ENCODE results near the gene HSPA4L. TPM values are rescaled to one million over a fixed set of nuclear protein-coding genes. Genes with fewer than 3 reads are reported as not detected.

The HSPA4L gene
- total and polyA plus RNA-seq, 2 donors (not counting 1 experiment from before 2014, with no cell fraction given), result not detected

DNA sequence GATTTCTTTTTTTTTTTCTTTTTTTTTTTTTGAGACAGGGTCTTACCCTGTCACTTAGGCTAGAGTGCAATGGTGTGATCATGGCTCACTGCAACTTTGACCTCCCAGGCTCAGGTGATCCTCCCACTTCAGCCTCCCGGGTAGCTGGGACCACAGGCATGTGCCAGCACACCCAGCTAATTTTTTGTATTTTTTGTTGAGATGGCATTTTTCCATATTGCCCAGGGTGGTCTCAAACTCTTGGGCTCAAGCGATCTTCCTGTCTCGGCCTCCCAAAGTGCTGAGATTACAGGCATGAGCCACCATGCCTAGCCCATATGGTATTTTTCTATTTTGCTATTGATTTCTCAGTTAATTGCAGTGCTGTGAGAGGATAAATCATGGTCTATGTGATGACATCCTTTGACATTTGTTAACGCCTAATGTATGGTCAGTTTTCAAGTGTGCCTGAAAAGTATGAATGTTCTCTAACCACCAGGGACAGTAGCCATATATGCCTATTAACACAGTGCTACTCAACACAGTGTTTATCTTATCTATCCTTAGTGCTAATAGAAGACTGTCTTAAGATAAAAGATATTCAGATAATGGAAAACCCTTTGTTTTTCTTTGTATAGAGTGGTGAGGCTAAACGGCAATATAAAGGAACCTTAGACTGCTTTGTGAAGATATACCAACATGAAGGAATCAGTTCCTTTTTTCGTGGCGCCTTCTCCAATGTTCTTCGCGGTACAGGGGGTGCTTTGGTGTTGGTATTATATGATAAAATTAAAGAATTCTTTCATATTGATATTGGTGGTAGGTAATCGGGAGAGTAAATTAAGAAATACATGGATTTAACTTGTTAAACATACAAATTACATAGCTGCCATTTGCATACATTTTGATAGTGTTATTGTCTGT lies 9.1 kb upstream of the HSPA4L start:
- Mint-ChIP-seq H3K27me3 (peaks cover 43% of the 10 kb centered on the region), H3K4me3 (no peak overlapping the region), H3K9me3 (ENCODE audit: insufficient read depth) (no peaks in the 10 kb centered on the region), H3K4me1 (no peaks in the 10 kb centered on the region), H3K27ac (no peak overlapping the region)
- POLR2A ChIA-PET, result no interaction called here
- H3K9me3 ChIP-seq (ENCODE audit: control extremely low read depth in 1 of 3, control insufficient read depth in 2 of 3, insufficient read depth in 1 of 3, low read length in 2 of 3), result no peaks in the 10 kb centered on the region
- CTCF ChIA-PET, result no interaction called here
- H3K4me1 ChIP-seq (ENCODE audit: control insufficient read depth in 2 of 2, insufficient read depth in 2 of 2, low read length in 2 of 2), result no peaks in the 10 kb centered on the region
- ATAC-seq (ENCODE audit: low read depth), result no peak
- no peak overlapping the region for H3K9ac ChIP-seq (ENCODE audit: low read length)
- H3K4me3 ChIP-seq (ENCODE audit: control extremely low read depth in 1 of 5, extremely low read depth in 1 of 5, insufficient read depth in 1 of 5, low read depth in 2 of 5, low read length in 4 of 5), result no peak overlapping the region
- H4K20me1 ChIP-seq (ENCODE audit: control insufficient read depth, insufficient read depth, low read length, poor library complexity, severe bottlenecking), result no peaks in the 10 kb centered on the region
- no peak overlapping the region for H3K27ac ChIP-seq (ENCODE audit: low read length in 2 of 2)
- H3K36me3 ChIP-seq (replicated peaks in 1 of 2; ENCODE audit: control extremely low read depth in 1 of 2, control insufficient read depth in 1 of 2, extremely low read depth in 1 of 2, insufficient read depth in 2 of 2, low read length in 1 of 2), result no peaks in the 10 kb centered on the region
- 100% methylated on average over 2 of the region's 10 CpGs for WGBS (ENCODE audit: insufficient coverage)
- peaks cover 0 to 20% (median 0%) of the 10 kb centered on the region in 4 experiments for H3K27me3 ChIP-seq (replicated peaks in 1 of 4; ENCODE audit: control extremely low read depth in 1 of 4, control insufficient read depth in 3 of 4, insufficient read depth in 4 of 4, low read length in 3 of 4)
- no peak for TF ChIP-seq CTCF (IDR thresholded peaks at IDR 0.05)
- no peak for TF ChIP-seq EZH2 (IDR thresholded peaks at IDR 0.05; ENCODE audit: borderline replicate concordance, insufficient read depth, low read depth, low read length, poor library complexity, severe bottlenecking)
- no peak overlapping the region for H2AFZ ChIP-seq (ENCODE audit: insufficient read depth, low read depth, low read length, poor library complexity, severe bottlenecking)
- no peak overlapping the region for H3K4me2 ChIP-seq (replicated peaks; ENCODE audit: low read depth, low read length, poor library complexity, severe bottlenecking)
- no peaks in the 10 kb centered on the region for H3K79me2 ChIP-seq (ENCODE audit: control insufficient read depth, insufficient read depth, low read length)
- DNase-seq, result no peak
- intact Hi-C loops (cut with micrococcal nuclease), result no loop called here

DNA sequence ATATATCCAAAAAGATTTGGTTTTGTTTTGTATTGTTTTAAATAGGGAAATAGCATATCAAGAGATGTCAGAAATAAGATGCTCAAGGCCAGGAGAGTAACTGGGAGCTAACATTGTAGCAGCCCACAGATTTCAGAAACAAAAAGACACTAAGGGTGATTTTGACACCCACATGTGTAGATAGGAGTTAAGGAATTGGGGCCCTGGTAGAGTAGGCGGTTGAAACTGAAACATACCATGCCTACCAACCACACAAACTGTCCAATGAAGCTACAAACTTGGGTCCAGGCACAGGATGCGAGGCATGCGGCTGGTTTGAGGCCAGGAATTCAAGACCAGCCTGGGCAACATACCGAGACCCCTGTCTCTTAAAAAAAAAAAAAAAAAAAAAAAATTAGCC lies 6.3 kb upstream of the HSPA4L start:
- Histone ChIP-seq H3K79me2 (ENCODE audit: control insufficient read depth, insufficient read depth, low read length) (no peaks in the 10 kb centered on the region), H2AFZ (ENCODE audit: insufficient read depth, low read depth, low read length, poor library complexity, severe bottlenecking) (no peak overlapping the region), H3K27me3 (replicated peaks in 1 of 4; ENCODE audit: control extremely low read depth in 1 of 4, control insufficient read depth in 3 of 4, insufficient read depth in 4 of 4, low read length in 3 of 4) (peaks cover 0 to 42% (median 14%) of the 10 kb centered on the region in 4 experiments), H3K9me3 (ENCODE audit: control extremely low read depth in 1 of 3, control insufficient read depth in 2 of 3, insufficient read depth in 1 of 3, low read length in 2 of 3) (peaks cover 0 to 3% (median 0%) of the 10 kb centered on the region in 3 donors), H4K20me1 (ENCODE audit: control insufficient read depth, insufficient read depth, low read length, poor library complexity, severe bottlenecking) (no peaks in the 10 kb centered on the region), H3K4me3 (ENCODE audit: control extremely low read depth in 1 of 5, extremely low read depth in 1 of 5, insufficient read depth in 1 of 5, low read depth in 2 of 5, low read length in 4 of 5) (no peak overlapping the region), H3K4me2 (replicated peaks; ENCODE audit: low read depth, low read length, poor library complexity, severe bottlenecking) (no peak overlapping the region), H3K9ac (ENCODE audit: low read length) (no peak overlapping the region), H3K27ac (ENCODE audit: low read length in 2 of 2) (no peak overlapping the region), H3K36me3 (replicated peaks in 1 of 2; ENCODE audit: control extremely low read depth in 1 of 2, control insufficient read depth in 1 of 2, extremely low read depth in 1 of 2, insufficient read depth in 2 of 2, low read length in 1 of 2) (no peaks in the 10 kb centered on the region), H3K4me1 (ENCODE audit: control insufficient read depth in 2 of 2, insufficient read depth in 2 of 2, low read length in 2 of 2) (no peaks in the 10 kb centered on the region)
- intact Hi-C loops (cut with micrococcal nuclease), result no loop called here
- ChIA-PET CTCF (no interaction called here), POLR2A (no interaction called here)
- WGBS (ENCODE audit: insufficient coverage), result 88% methylated on average over 2 of the region's 4 CpGs
- Mint-ChIP-seq H3K9me3 (ENCODE audit: insufficient read depth) (no peaks in the 10 kb centered on the region), H3K27ac (no peak overlapping the region), H3K4me3 (no peak overlapping the region), H3K27me3 (peaks cover 63% of the 10 kb centered on the region), H3K4me1 (no peaks in the 10 kb centered on the region)
- TF ChIP-seq EZH2 (IDR thresholded peaks at IDR 0.05; ENCODE audit: borderline replicate concordance, insufficient read depth, low read depth, low read length, poor library complexity, severe bottlenecking), result no peak
- DNase-seq (no peak), ATAC-seq (ENCODE audit: low read depth) (no peak)
